GM12878 (cell line): Measurements from ENCODE around the gene HCFC1R1.

Experiments used
- CTCF ChIP-seq, 3 experiments: IDR thresholded peaks in 2 of 3; conservative IDR thresholded peaks in 1 of 3; 2 replicates each; pipeline ENCODE4 v1.5.1; 2011; ENCODE audit warnings: low read depth in 3 of 3, low read length in 3 of 3, mild to moderate bottlenecking in 3 of 3, control low read depth in 2 of 3, moderate library complexity in 2 of 3, inconsistent platforms in 1 of 3, mixed read lengths in 1 of 3; ENCODE audit not compliant: control insufficient read depth in 2 of 3, insufficient read depth in 1 of 3; ENCODE audit errors: extremely low read depth in 1 of 3
- ELK1 ChIP-seq: IDR thresholded peaks from 2 replicates; pipeline ENCODE4 v1.6.1; 2012; ENCODE audit warnings: low read depth, low read length, improper control_type of control experiment
- EP300 ChIP-seq, 2 experiments: fragments of 150-350 bp in 1 of 2; IDR thresholded peaks; 2 replicates each; pipeline ENCODE4 v1.6.1; 2011 to 2012; ENCODE audit warnings: low read depth in 2 of 2, low read length in 2 of 2, borderline replicate concordance in 1 of 2, improper control_type of control experiment in 1 of 2, inconsistent platforms in 1 of 2; ENCODE audit not compliant: control insufficient read depth in 1 of 2
- EZH2 ChIP-seq: IDR thresholded peaks from 2 replicates; pipeline ENCODE4 v1.6.1; 2012; ENCODE audit warnings: low read depth, mild to moderate bottlenecking, control low read depth, inconsistent platforms, low read length, borderline replicate concordance; ENCODE audit not compliant: control insufficient read depth
- HDAC6 ChIP-seq: fragments of 200-600 bp; sonication (generic); IDR thresholded peaks from one replicate; pipeline ENCODE4 v1.8.0; 2017; ENCODE audit warnings: antibody characterized with exemption; ENCODE audit not compliant: unreplicated experiment
- POLR2A ChIP-seq: IDR thresholded peaks from 2 replicates; pipeline ENCODE4 v1.6.1; 2011; ENCODE audit warnings: low read depth, mild to moderate bottlenecking, low read length
- POLR2AphosphoS2 ChIP-seq: IDR thresholded peaks from 2 replicates; pipeline ENCODE4 v1.6.1; 2011; ENCODE audit warnings: low read depth, mild to moderate bottlenecking, low read length, improper control_type of control experiment, moderate library complexity
- REST ChIP-seq: IDR thresholded peaks from 2 replicates; pipeline ENCODE4 v1.6.1; 2012; ENCODE audit warnings: mild to moderate bottlenecking, low read depth, low read length
- SMC3 ChIP-seq: IDR thresholded peaks from 2 replicates; pipeline ENCODE4 v1.6.1; 2011; ENCODE audit warnings: low read length, improper control_type of control experiment, borderline replicate concordance
- ZNF217 ChIP-seq: fragments of 450-650 bp; IDR thresholded peaks from 2 replicates; pipeline ENCODE4 v1.6.1; 2017; ENCODE audit warnings: antibody characterized with exemption, mild to moderate bottlenecking
- ZNF24 ChIP-seq: fragments of 450-650 bp; IDR thresholded peaks from 2 replicates; pipeline ENCODE4 v1.6.1; 2017; ENCODE audit warnings: antibody characterized with exemption, mild to moderate bottlenecking
- ZZZ3 ChIP-seq: IDR thresholded peaks from 2 replicates; pipeline ENCODE4 v1.6.1; 2011; ENCODE audit warnings: low read depth; ENCODE audit not compliant: control insufficient read depth, insufficient read length

GRCh38 chr16:3014971-3015370, 8.8 kb downstream of the HCFC1R1 start:
- TF ChIP-seq CTCF (IDR thresholded peaks at IDR 0.05 in 2 of 3, conservative IDR thresholded peaks at IDR 0.05 in 1 of 3; ENCODE audit: control insufficient read depth in 2 of 3, extremely low read depth in 1 of 3, insufficient read depth in 1 of 3, low read depth in 3 of 3, low read length in 3 of 3): no peak
- TF ChIP-seq SMC3: no peak
- TF ChIP-seq REST: no peak
- TF ChIP-seq POLR2A: no peak
- TF ChIP-seq ELK1: no peak
- TF ChIP-seq ZZZ3: no peak
- no peak for TF ChIP-seq EP300 (IDR thresholded peaks at IDR 0.05; ENCODE audit: borderline replicate concordance in 1 of 2, control insufficient read depth in 1 of 2, low read depth in 2 of 2, low read length in 2 of 2)
- TF ChIP-seq EZH2: no peak
- TF ChIP-seq POLR2AphosphoS2: no peak
- TF ChIP-seq HDAC6: no peak
- no peak for TF ChIP-seq ZNF217
- no peak for TF ChIP-seq ZNF24
